ENCODE data around the gene ATG16L1.

ATG16L1 gene

GRCh38 chr2:233244818-233245217 is 6.7 kb upstream of the ATG16L1 start:
- in situ Hi-C loops (cut with MboI; ENCODE audit: low sequenced_read_pairs, unreplicated experiment): loop anchor here (10.0 kb wide), 1 partner anchor 180 kb away; the partner anchor contains the start of gene INPP5D
- no peak for DNase-seq (ENCODE audit: low spot score)
- TF ChIP-seq CTCF (IDR thresholded peaks at IDR 0.05; ENCODE audit: borderline replicate concordance, control extremely low read depth, extremely low read depth, insufficient read depth, missing control alignments): no peak

GRCh38 chr2:233245406-233245805 is 6.1 kb upstream of the ATG16L1 start:
- no peak for TF ChIP-seq CTCF (IDR thresholded peaks at IDR 0.05; ENCODE audit: borderline replicate concordance, control extremely low read depth, extremely low read depth, insufficient read depth, missing control alignments)
- DNase-seq (ENCODE audit: low spot score): no peak
- in situ Hi-C loops (cut with MboI; ENCODE audit: low sequenced_read_pairs, unreplicated experiment): loop anchor here (10.0 kb wide), 1 partner anchor 181 kb away; the partner anchor contains the start of gene INPP5D

- no peak for TF ChIP-seq CTCF (IDR thresholded peaks at IDR 0.05; ENCODE audit: borderline replicate concordance, control extremely low read depth, extremely low read depth, insufficient read depth, missing control alignments)
- in situ Hi-C loops (cut with MboI; ENCODE audit: low sequenced_read_pairs, unreplicated experiment): loop anchor here (10.0 kb wide), 1 partner anchor 182 kb away; the partner anchor contains the start of gene INPP5D
- no peak for DNase-seq (ENCODE audit: low spot score)
Measured at GRCh38 chr2:233247116-233247515, 4.4 kb upstream of the ATG16L1 start.

- in situ Hi-C loops (cut with MboI; ENCODE audit: low sequenced_read_pairs, unreplicated experiment): loop anchor here (10.0 kb wide), 1 partner anchor 183 kb away; the partner anchor contains the start of gene INPP5D
- DNase-seq (ENCODE audit: low spot score): no peak
- TF ChIP-seq CTCF (IDR thresholded peaks at IDR 0.05; ENCODE audit: borderline replicate concordance, control extremely low read depth, extremely low read depth, insufficient read depth, missing control alignments): no peak
Measured at GRCh38 chr2:233247744-233248143, 3.7 kb upstream of the ATG16L1 start.

- DNase-seq (ENCODE audit: low spot score): no peak
- in situ Hi-C loops (cut with MboI; ENCODE audit: low sequenced_read_pairs, unreplicated experiment): loop anchor here (10.0 kb wide), 1 partner anchor 184 kb away; the partner anchor contains the start of gene INPP5D
- no peak for TF ChIP-seq CTCF (IDR thresholded peaks at IDR 0.05; ENCODE audit: borderline replicate concordance, control extremely low read depth, extremely low read depth, insufficient read depth, missing control alignments)
Measured at GRCh38 chr2:233248999-233249398, 2.5 kb upstream of the ATG16L1 start.

- no peak for TF ChIP-seq CTCF (IDR thresholded peaks at IDR 0.05; ENCODE audit: borderline replicate concordance, control extremely low read depth, extremely low read depth, insufficient read depth, missing control alignments)
- DNase-seq (ENCODE audit: low spot score): no peak
- in situ Hi-C loops (cut with MboI; ENCODE audit: low sequenced_read_pairs, unreplicated experiment): loop anchor here (10.0 to 25.0 kb wide), 2 partner anchors 396 to 638 kb away; no protein-coding TSS in a partner anchor
Measured at GRCh38 chr2:233250568-233250967, 905 bp upstream of the ATG16L1 start.
